Loucy (cell line): Measurements from ENCODE around the gene SPDL1.

Source experiments
- EZH2phosphoT487 ChIP-seq: fragments of 200-600 bp; IDR thresholded peaks from 2 replicates; pipeline ENCODE4 v1.6.1; 2018; ENCODE audit warnings: antibody characterized with exemption, mild to moderate bottlenecking, moderate library complexity, borderline replicate concordance
- TF ChIP-seq, protein P1 (sequence below): fragments of 200-600 bp; sonication (generic); conservative IDR thresholded peaks from 2 replicates; pipeline ENCODE4 v1.5.1; 2014; ENCODE audit warnings: mild to moderate bottlenecking, antibody characterized with exemption, low read length

DNA sequence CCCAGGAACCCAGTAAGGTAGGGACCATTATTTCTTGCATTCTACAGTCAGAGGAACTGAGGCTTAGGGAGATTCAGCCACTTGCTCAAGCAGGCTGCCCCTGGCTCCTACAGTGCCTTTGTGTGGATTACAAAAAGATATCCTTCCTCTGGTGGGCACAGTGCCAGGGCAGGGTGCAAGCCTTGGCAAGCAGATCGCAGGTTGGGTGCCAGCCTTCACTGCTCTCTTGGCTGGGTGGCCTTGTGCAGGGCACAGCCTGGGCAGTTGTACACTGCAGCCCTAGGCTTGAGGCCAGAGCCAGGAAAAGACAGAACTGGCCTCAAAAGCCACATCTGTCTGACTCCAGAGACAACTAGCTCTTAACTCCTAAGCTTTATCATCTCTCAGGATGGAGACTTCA lies 68.5 kb downstream of the SPDL1 start:
- TF ChIP-seq, protein P1, sequence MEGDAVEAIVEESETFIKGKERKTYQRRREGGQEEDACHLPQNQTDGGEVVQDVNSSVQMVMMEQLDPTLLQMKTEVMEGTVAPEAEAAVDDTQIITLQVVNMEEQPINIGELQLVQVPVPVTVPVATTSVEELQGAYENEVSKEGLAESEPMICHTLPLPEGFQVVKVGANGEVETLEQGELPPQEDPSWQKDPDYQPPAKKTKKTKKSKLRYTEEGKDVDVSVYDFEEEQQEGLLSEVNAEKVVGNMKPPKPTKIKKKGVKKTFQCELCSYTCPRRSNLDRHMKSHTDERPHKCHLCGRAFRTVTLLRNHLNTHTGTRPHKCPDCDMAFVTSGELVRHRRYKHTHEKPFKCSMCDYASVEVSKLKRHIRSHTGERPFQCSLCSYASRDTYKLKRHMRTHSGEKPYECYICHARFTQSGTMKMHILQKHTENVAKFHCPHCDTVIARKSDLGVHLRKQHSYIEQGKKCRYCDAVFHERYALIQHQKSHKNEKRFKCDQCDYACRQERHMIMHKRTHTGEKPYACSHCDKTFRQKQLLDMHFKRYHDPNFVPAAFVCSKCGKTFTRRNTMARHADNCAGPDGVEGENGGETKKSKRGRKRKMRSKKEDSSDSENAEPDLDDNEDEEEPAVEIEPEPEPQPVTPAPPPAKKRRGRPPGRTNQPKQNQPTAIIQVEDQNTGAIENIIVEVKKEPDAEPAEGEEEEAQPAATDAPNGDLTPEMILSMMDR = no peak
- TF ChIP-seq EZH2phosphoT487 = no peak
